ENCODE data around the gene NPAS2. TPM values are rescaled to one million over a fixed set of nuclear protein-coding genes. Genes with fewer than 3 reads are reported as not detected.

Gene NPAS2
- total RNA-seq, 4 donors from 2014 or later: 4.7 to 131 (median 11.2) TPM

- no peak for TF ChIP-seq CTCF (IDR thresholded peaks at IDR 0.05; ENCODE audit: low read depth)
These were observed 142.6 kb downstream of the NPAS2 start for GRCh38 chr2:100962366-100963025.

- TF ChIP-seq CTCF (IDR thresholded peaks at IDR 0.05; ENCODE audit: low read depth): no peak
These were observed 143.1 kb downstream of the NPAS2 start for GRCh38 chr2:100963026-100963375.

GRCh38 chr2:100964222-100964621 lies 144.3 kb downstream of the NPAS2 start:
- TF ChIP-seq CTCF (IDR thresholded peaks at IDR 0.05; ENCODE audit: low read depth): no peak

- no peak for TF ChIP-seq CTCF (IDR thresholded peaks at IDR 0.05; ENCODE audit: low read depth)
These were observed 144.8 kb downstream of the NPAS2 start for GRCh38 chr2:100964681-100965169.

- no peak for TF ChIP-seq CTCF (IDR thresholded peaks at IDR 0.05; ENCODE audit: low read depth)
These were observed 145.7 kb downstream of the NPAS2 start for GRCh38 chr2:100965596-100965995.

GRCh38 chr2:100967716-100968115 lies 147.8 kb downstream of the NPAS2 start:
- TF ChIP-seq CTCF (IDR thresholded peaks at IDR 0.05; ENCODE audit: low read depth): no peak

- no peak for TF ChIP-seq CTCF (IDR thresholded peaks at IDR 0.05; ENCODE audit: low read depth)
These were observed 148.5 kb downstream of the NPAS2 start for GRCh38 chr2:100968146-100969145.
